ENCODE measurements around the gene ARID3C.
A peak's percentile ranks its signal among the peaks of the same experiment; 100 is the strongest.

The ARID3C gene

GRCh38 chr9:34592895-34593601 is 35.8 kb downstream of the ARID3C start:
- peak in 2 of 3 experiments; percentile 13 to 29 for DNase-seq

- no peak for DNase-seq
Measured at GRCh38 chr9:34591917-34592866, 36.7 kb downstream of the ARID3C start.

- peak; percentile 30 to 70 (median 40) for DNase-seq
Measured at GRCh38 chr9:34591248-34591916, 37.5 kb downstream of the ARID3C start.

DNA sequence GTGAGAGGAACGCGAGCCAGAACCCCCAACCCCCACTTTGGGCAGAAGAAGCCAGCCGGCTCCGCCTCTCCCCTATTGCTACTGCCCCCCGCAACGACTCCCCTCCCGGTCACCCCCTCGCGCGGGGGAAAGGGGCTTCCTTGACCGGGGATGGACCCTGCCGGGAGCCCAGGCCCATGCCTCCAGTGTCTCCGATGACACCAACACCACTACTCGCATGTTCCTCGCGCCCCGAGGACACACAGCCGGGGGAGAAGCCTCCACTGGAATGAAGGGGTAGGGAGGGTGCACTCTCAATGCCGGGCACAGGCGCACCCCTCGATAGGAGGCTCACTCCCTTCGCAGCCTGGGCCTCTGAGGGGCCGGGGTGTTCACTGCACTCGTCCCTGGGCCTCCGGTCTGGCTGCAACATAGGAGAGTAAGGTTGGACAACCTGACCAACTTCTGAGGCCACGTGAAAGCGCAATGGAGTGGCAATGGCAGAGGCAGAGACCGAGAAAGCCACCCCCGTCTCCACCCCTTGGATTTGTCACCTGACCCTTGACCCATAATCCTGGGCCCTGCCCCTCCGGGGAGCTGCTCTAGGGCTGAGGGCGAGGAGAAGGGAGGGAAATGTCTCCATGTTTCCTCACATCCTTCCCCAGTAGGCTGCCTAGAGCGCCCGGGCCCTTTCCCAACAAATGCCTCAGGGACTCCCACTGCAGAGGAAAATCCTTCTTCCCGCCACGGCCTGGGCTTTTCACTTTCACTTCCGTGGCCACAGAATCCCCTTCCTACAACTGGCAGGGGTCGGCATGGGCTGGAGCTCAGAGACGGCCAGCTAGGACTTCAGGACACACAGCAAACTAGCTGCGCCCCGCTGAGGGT is 38.3 kb downstream of the ARID3C start:
- peak in 2 of 3 experiments; percentile 38 to 55 for DNase-seq

GRCh38 chr9:34589636-34590380 is 39.1 kb downstream of the ARID3C start, which contains the start of gene CNTFR:
Gene CNTFR, minus strand, starts transcription at chr9:34589724. Its CDS starts 20,743 bp downstream, at chr9:34568981.
- DNase-seq: peak in 2 of 3 experiments; percentile 60 to 69

GRCh38 chr9:34588671-34589635 is 39.9 kb downstream of the ARID3C start:
- DNase-seq: peak; percentile 15 to 58 (median 57)

DNA sequence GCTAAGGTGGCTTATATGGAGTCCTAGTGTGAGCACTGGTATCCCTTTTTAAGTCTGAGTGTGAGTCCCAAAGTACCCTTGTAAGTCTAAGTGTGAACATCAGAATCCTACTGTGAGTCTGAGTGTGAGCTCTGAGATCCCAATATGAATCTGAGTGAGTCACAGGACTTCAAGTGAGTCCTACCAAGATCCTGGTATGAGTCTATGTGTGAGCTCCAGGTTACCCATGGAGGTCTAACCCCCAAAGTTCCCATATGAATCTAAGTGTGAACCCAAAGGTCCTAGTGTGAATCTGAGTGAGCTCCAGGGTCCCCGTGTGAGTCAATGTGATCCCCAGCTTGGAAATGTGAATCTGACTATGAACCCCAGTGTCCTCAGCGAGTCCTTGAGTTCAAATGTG is 41.6 kb downstream of the ARID3C start:
- no peak for DNase-seq

- no peak for DNase-seq
Measured at GRCh38 chr9:34585946-34586669, 42.8 kb downstream of the ARID3C start.

GRCh38 chr9:34584970-34585369 is 43.9 kb downstream of the ARID3C start:
- no peak for DNase-seq

- DNase-seq: peak in 2 of 3 experiments; percentile 2 to 50
Measured at GRCh38 chr9:34582787-34583186, 46.1 kb downstream of the ARID3C start.

DNA sequence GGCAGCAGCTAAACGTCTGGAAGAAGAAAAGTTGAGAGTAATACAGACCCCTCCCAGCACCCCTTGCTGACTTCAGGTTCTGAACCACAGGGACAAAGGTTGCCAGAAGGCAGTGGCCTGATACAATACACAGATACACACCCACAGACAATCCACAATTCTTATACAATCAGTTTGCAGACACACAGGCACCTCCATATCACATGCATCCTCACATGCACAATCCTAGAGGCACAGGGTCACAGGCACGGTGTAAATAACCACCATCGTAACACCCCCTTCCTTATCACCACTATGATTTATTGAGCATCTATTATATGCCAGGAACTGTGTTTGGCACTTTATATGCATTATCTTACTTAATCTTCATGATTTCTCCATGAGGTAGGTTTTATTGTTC is 47.5 kb downstream of the ARID3C start:
- DNase-seq: no peak

DNA sequence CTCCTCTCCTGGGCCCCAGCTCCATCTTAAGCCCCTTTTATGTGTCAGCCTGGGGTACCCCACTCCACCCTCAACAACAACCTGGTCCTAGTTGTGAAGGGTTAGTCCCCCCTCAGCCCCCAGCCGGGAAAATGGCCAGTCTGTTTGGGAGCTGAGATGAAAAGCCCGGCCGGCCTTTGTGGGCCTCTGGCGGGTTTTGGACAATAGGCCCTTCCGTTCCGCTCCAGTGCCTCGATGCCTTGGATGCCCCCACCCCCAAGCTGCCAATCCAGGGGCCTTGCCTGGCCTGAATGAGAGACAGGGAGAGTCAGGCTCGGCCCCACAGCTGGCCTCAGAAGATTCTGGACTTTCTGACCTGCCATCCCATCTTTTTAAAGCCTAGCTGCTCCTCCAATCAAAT is 48.5 kb downstream of the ARID3C start:
- DNase-seq: peak in 1 of 3 experiments; percentile 23

DNA sequence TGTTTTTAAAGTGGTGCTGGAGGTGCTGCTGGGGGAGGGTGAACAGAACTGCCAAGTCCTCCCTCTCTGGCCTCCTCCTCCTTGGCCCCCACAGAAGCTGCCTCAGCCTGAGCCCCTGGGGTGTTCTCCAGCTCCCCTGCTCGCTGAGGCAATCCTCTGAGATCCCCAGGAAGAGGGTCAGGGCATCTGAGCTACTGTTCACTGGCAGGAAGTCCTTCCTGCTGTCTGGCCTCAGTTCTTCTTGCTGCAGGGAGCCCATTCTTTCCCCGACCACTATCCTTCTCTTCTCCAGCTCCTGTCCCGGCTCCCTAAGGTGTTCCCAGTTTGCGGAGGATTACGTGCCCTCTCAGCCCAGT is 49.1 kb downstream of the ARID3C start:
- no peak for DNase-seq

DNA sequence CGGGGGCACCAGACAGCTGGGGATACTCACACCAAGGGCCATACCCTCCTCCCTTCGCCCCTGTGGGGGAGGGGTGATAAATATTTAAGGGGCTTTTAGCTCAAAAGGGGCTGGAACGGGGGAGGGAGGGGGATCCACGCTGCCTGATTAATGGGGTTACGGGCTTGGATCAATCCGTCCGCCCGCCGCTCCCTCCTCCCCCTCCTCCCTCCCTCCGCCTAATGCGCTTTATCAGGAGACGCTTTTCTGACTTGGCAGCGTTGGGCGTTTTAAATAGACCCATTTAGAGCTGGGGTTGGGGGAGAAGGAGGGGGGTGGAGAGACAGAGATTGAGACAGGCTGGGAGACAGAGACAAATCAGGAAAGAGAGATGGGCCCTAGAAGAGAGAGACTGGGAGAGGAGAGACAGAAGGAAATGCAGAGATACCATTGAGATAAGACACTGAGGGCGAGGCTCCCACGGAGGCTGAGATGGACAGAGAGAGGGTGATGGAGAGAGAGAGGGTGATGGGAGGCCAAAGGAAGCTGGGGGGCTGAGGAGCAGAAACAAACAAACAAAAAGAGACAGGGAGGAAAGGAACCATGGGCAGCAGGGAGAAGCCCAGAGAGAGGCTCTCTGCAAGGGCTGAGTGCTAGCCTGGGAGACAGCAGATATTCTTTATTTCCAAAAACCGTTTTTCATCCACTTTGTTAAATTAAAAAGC is 49.6 kb downstream of the ARID3C start:
- peak in 1 of 3 experiments; percentile 32 for DNase-seq

- DNase-seq: peak in 2 of 3 experiments; percentile 57 to 58
Measured at GRCh38 chr9:34578241-34579103, 50.4 kb downstream of the ARID3C start.

DNA sequence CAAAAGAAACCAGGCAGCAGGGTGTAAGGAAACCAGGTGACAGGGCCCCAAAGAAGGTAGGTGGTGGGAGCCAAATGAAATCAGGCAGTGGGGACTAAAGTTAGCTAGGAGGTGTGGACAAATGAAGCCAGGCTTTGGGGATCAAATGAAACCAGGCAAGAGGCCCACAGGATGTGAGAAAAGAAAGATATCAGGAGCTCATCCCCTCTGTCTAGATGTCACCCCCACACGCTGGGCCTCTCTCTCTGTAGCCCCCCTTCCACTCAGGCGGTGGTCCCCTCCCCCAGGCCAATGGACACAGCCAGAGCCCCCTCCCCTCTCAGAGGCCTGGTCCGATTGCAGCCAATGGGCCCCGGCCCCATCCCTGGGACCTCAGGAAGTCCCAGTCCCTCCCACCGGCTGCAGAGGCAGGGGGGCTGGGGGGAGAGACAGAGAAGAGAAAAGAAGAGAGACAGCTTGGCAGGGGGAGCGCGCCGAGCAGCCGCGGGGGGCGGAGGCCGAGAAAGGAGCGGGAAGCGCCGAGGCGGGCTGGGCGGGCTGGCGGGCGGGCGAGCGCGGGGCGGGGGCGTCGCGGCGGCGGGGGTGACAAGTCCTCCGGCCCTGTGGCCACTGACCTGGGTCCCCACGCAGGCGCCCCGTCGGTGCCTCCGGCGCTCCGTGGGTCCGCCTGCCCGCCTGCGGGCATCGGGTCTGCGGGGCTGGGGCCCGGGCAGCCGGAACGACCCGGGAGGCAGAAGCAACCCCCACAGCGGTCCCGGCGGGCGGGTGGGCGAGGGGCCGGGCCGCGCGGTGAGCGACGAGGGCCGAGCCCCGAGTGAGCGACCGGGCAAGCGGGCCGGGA is 51.2 kb downstream of the ARID3C start:
- peak in 2 of 3 experiments; percentile 50 to 58 for DNase-seq
